GM21360 (cell line): ENCODE measurements around the gene ZBTB46.
"Not testable (repeated sequence)": the region's sequence is repeated elsewhere in the genome, so short reads cannot be mapped to it uniquely, and the experiment has no call there.

ENCODE experiments used
- ATAC-seq: cut with Tn5 transposase; IDR thresholded peaks from one replicate; pipeline ENCODE4 v1.9.1; 2021; ENCODE audit warnings: mild to moderate bottlenecking, moderate library complexity; ENCODE audit not compliant: unreplicated experiment

Gene ZBTB46

DNA sequence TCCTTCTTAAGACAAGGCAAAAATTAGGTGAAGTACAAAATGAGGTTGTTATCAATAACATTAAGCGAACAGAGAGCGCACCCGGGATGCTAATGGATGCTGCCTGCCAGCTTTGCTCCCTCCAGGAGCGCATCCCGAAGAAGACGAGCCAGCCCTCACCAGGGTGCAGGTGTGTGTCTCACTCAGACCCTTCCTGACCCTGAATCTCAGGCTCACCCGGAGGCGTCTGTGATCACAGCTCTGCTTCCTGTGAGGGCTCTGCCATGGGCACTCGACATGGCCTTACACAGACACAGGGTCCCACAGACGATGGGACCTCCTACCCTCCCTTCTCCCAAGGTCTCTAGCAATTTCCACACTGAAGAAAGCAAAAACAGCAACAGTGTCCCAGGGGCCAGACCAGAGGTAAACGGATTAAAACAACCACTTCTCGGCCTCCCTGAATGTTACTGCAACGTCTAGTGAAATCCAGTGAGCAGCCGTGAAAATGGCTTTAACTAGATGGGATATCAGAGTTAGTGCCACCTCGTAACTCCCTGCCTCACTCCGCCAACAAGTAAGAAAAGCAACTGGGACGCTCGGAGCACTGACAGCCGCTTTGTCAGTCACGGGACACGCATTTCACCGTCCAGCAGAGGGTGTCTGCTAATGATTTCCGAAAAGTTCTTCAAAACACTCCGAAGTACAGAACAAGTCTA, 11.7 kb downstream of the ZBTB46 start:
- no peak for ATAC-seq

DNA sequence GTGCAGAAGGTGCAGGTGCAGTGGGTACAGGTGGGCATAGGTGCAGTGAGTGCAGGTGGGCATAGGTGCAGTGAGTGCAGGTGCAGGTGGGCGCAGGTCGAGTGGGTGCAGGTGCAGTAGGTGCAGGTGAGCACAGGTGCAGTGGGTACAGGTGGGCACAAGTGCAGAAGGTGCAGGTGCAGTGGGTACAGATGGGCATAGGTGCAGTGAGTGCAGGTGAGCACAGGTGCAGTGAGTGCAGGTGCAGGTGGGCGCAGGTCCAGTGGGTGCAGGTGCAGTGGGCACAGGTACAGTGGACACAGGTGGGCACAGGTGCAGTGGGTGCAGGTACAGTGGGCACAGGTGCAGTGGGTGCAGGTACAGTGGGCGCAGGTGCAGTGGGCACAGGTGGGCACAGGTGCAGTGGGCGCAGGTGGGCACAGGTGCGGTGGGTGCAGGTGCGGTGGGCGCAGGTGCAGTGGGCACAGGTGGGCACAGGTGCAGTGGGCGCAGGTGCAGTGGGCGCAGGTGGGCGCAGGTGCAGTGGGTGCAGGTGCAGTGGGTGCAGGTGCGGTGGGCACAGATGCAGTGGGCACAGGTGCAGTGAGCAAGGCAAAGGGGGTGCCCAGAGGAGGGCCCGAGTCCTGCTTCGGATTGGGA, 15.3 kb downstream of the ZBTB46 start:
- ATAC-seq: no peak

GRCh38 chr20:63814891-63815614, 16.0 kb downstream of the ZBTB46 start:
- no peak for ATAC-seq

- ATAC-seq: no peak
Measured at GRCh38 chr20:63811491-63811875, 19.6 kb downstream of the ZBTB46 start.

- no peak for ATAC-seq
Measured at GRCh38 chr20:63810730-63811490, 20.2 kb downstream of the ZBTB46 start.

DNA sequence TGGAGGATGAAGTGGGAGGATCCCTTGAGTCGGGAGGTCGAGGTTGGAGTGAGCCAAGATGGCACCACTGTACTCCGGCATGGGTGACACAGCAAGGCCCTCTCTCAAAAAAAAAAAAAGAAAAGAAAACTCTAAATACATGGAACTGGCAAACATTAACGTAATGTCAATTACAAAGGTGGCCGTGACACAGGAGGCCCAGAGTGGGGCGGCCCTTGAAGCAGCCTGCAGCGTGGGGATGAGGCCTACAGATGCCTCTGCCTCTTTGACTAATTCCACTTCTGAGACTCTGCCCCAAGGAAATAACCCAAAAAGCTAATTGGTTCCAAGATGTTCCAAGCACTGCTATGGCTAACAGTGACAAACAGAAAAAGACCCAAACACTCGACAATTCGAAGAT, 21.2 kb downstream of the ZBTB46 start:
- ATAC-seq: no peak

- ATAC-seq: no peak
Measured at GRCh38 chr20:63808964-63809674, 21.9 kb downstream of the ZBTB46 start.

GRCh38 chr20:63808145-63808724, 22.8 kb downstream of the ZBTB46 start:
- no peak for ATAC-seq

GRCh38 chr20:63807654-63808053, 23.4 kb downstream of the ZBTB46 start:
- ATAC-seq: no peak

DNA sequence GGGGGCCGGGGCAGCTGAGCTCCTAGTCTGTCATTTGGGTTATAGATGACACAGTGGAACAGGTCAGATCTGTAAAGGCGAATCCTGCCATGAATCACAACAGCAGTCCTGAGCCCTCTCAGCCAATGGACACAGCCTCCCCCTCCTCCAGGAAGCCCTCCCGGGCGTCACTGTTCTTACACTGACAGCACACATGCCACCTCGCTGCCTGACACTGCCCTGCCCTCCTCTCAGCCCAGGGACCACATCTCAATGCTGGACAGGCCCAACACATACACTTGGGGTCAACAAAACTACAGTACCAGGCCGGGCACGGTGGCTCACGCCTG, 26.8 kb downstream of the ZBTB46 start:
- no peak for ATAC-seq

DNA sequence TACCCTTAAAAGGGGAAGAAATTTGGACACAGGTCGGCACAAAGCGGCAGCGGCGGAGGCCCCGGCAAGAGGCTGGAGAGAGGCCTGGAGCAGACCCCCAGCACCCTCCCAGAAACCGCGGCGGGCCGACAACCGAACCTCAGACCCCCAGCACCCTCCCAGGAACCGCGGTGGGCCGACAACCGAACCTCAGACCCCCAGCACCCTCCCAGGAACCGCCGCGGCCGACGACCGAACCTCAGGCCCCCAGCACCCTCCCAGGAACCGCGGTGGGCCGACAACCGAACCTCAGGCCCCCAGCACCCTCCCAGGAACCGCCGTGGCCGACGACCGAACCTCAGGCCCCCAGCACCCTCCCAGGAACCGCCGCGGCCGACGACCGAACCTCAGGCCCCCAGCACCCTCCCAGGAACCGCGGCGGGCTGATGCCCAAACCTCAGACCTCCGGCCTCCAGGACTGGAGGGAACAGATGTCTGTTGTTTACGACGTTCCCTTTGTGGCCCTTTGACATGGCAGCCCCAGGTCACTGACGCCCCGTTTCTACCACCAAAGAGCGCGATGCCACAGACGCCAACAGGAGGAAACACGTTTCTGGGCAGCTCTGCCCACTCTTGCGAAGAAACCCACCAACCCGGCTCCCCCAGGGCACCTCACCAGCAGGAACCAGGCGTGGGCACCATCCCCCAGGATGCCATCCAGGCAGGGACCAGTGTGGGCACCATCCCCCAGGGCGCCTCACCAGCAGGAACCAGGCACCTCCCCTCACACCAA, 28.4 kb downstream of the ZBTB46 start:
- ATAC-seq: no peak

- ATAC-seq: not testable (repeated sequence)
Measured at GRCh38 chr20:63801174-63801573, 29.9 kb downstream of the ZBTB46 start.

GRCh38 chr20:63800411-63800810, 30.7 kb downstream of the ZBTB46 start:
- ATAC-seq: not testable (repeated sequence)

GRCh38 chr20:63799127-63799526, 31.9 kb downstream of the ZBTB46 start:
- ATAC-seq: not testable (repeated sequence)

DNA sequence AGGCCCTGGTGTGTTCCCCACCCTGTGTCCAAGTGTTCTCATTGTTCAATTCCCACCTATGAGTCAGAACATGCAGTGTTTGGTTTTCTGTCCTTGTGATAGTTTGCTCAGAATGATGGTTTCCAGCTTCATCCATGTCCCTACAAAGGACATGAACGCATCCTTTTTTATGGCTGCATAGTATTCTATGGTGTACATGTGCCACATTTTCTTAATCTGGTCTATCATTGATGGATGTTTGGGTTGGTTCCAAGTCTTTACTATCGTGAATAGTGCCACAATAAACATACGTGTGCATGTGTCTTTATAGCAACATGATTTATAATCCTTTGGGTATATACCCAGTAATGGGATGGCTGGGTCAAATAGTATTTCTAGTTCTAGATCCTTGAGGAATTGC, 33.9 kb downstream of the ZBTB46 start:
- not testable (repeated sequence) for ATAC-seq

DNA sequence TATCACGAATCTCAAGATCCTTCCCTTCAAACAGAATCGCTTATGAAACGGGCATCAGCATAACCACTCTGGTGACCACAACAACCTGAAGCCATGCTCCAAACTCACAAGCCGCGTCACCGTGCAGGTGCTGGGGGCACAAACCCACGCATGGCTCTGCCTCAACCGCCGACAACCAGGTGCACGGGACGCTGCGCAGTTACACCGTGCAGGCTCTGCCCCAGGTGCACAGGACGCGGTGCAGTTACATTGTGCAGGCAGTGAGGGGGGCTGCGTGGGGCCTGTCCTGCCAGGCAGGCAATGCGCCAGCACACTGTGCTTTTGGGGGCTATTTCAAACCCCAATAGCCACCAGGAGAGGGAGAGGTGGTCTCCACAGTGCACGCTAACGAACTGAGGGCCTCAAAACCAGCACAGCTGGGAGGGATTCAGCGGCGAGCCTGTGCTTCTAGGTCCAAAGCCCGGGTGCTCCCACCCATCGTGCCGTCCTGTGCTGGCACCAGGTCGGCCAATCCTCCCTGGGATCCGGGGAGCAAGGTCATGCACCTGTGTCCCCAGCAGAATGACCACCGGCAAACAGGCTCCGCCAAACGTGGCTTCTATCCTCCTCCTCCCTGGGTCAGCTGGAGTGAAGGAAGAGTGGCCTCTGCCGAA, 35.8 kb downstream of the ZBTB46 start:
- no peak for ATAC-seq

GRCh38 chr20:63794614-63795013, 36.5 kb downstream of the ZBTB46 start:
- ATAC-seq: no peak

DNA sequence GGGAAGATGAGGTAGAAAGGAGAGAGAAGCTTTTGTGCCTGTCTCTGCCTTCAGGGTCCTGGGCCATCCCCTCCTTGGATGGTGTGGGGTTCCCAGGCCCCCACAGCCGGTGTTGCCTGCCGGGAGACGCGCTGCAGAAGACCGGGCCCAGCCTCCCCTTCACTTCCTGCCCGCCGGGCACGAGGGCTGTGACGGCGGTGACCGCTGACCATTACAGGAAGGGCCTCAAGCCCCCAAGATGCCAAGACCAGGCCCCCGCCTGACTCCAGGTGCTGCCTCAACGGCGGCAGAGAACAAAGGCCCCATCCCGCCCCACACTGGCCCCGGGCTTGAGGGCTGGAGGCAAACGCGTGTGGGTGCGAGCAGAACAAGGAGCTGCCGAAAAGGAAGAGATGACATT, 38.2 kb downstream of the ZBTB46 start:
- ATAC-seq: no peak

GRCh38 chr20:63791497-63792156, 39.4 kb downstream of the ZBTB46 start:
- no peak for ATAC-seq
